Activated T-cell treated with anti-CD3 and anti-CD28 coated beads, Interleukin-2, amount 50 U/mL, for 48 hours (primary cell): Measurements from ENCODE around the gene CTNNA2.

ENCODE experiments used
- DNase-seq, 2 experiments: peaks; one replicate each; pipeline ENCODE4 v3.0.0-alpha.2; 2020

Gene CTNNA2

GRCh38 chr2:80302001-80302313 is 789.1 kb downstream of the CTNNA2 start:
- DNase-seq, result no peak

- DNase-seq, result no peak
These were observed 789.6 kb downstream of the CTNNA2 start for GRCh38 chr2:80302314-80303005.

GRCh38 chr2:80303006-80303908 is 790.4 kb downstream of the CTNNA2 start:
- no peak for DNase-seq

DNA sequence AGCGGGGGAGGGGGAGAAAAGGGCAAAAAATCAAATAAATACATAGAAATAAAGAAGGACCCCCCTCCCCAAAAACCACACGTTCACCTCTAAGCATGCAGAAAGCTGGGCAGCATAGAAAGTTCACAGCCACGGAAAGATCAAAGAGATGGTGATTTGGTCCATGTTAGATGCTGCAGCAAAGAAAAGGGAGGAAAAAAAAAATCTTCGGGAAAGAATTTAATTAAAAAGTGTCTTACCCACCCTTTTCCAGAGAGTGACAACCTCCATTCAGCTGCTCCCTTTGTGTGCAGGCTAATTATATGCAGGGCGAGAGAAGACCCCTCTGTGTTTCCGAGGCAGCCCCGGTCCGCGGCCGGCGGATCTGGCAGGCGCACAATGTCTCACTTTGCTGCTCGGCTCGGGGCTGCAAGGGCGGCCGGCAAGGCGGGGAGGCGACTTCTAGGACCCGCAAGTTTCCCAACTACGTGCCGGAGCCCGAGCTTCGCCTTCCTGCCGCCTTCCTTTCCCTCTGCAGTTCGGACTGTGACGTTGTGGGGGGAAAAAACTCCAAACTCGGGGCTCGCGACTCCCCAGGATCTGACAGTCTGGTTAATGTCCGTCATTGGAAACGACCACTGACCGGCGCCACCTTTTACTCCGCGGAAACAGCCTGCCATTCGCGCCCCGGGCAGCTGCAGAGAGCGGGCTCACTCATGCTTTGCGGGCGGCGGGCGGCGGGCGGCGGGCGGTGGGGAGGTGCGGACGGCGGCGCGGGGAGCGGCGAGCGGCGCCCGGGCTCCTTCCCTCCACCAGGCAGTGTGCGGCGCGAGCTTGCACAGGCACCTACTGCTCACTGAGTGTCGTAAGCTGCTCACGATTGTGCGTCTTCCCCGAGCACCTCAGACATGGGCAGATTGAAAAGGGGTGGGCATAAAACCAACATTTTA is 791.3 kb downstream of the CTNNA2 start, which contains the start of gene LRRTM1:
LRRTM1 (minus strand) TSS at position 844 of the 929 bp plus-strand sequence. CDS start 933 bp downstream, outside the sequence.
- DNase-seq, result no peak

DNA sequence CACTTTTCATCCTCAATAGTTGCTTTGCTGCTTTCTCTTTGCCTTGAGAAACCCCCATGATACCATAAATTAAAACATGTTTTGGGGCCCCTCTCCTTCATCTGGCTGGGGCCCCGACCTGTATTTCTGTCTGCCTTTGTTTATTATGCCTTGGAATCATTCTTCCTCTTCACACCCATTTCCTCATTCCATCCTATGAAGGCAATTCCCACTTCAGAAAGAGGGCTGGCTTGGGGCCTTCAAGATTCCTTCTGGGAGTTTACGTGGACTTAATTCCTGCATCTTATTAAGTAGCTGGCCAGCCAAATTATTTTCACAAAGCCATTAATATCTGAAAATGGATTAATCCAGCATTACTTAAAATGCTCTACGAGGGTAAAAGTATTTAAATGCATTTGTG is 798.5 kb downstream of the CTNNA2 start:
- DNase-seq, result no peak

DNA sequence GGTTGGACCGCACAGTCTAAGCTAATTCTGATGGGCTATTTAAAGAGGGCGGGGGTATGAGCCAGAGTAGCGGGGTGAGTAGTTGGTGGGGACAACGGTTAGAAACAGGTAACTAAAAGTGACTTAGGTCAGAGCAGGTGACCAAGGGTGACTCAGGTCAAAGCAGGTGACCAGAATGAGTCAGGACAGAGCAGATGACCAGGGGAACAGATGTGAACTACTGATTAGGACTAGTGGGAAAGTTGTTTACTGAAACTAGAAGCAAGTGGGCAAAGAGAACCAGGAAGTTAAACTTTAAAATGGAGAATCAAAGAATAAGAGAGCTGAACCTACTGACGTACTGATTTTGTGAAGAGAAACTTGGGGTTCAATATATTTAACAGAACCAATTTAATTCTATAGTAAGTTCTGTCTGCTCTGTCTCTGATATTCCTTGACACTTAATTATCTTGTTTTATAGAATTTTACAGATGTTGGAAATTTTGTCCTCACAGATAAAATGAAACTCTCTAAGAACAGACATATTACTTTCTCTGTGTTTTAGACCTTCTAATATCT is 799.5 kb downstream of the CTNNA2 start:
- no peak for DNase-seq

- DNase-seq, result no peak
These were observed 809.6 kb downstream of the CTNNA2 start for GRCh38 chr2:80322311-80322920.

DNA sequence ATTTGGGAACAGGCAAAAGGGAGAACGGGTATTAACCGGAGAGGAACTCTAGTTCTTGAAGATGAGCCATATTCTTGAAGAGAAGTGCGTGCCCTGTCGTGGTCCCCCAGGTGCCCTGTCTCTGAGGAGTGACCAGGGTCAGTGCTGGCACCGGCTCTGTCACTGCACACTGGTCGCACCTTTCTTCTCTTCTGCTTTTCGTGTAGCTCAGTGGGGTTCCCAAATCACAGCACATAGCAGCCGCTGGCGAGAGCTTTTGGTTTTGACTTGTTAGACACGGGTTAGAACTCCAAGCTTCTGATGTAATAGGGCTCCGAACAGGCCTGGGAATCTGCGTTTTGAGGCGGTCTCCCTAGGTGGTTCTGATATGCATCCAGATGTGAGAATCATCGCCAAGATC is 810.1 kb downstream of the CTNNA2 start:
- DNase-seq, result no peak

DNA sequence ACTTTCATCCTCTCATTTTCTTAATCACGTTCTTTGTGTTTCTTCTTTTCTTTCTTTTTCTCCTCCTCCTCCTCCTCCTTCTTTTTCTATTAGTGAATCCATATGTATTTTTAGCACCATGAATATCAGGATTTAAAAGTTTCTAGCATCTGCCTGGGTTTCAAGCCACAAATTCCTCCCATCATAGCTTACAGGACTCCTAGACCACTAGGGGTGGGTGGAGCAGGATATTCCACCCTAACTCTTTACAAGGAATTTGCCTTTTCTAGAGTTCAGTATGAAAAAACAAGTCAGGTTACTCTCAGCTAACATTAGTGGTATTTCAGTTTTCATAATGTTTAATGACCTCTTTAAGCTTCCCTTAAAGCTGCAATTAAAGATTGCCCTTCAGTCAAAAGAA is 810.8 kb downstream of the CTNNA2 start:
- no peak for DNase-seq

GRCh38 chr2:80324525-80324924 is 811.7 kb downstream of the CTNNA2 start:
- DNase-seq, result no peak

DNA sequence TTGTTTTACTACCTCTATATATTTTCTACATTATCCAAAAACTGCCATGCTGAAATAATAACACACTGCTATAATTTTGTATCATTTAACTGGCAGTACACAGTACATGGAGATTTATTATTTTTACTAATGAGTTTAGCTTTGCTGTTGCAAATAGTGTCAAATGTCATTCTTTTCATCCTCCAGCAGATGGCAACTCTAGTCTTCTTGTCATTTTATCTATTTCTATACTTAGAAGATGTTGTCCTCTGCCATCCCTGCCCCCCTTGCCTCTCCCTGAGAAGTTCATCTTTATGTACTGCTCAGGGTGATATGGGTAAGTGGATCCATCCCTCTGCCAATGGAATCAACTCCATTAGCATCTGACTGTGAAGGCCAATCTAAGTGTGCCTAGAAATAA is 813.4 kb downstream of the CTNNA2 start:
- DNase-seq, result no peak

- DNase-seq, result no peak
These were observed 814.0 kb downstream of the CTNNA2 start for GRCh38 chr2:80326861-80327260.

DNA sequence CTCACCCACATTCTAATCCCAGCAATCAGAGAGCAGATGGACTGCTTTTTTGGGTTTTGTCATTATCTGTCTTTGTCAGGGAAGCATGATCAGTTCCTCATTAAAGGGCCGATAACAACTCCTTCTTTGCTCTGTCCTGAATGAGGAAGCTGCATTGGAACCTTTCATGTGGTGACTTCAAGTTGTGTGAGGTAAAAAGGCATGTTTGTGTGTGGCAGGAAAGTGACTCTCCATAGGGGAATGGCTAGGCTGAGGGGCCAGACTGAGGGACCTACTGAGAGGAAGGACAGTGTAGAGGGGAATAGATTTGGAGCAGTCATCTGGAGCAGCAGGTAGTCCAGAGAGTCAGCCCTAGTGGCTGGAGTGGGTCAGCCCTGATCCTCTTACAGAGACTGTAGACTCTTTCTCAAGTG is 815.3 kb downstream of the CTNNA2 start:
- no peak for DNase-seq

- DNase-seq, result no peak
These were observed 816.6 kb downstream of the CTNNA2 start for GRCh38 chr2:80329491-80329890.

DNA sequence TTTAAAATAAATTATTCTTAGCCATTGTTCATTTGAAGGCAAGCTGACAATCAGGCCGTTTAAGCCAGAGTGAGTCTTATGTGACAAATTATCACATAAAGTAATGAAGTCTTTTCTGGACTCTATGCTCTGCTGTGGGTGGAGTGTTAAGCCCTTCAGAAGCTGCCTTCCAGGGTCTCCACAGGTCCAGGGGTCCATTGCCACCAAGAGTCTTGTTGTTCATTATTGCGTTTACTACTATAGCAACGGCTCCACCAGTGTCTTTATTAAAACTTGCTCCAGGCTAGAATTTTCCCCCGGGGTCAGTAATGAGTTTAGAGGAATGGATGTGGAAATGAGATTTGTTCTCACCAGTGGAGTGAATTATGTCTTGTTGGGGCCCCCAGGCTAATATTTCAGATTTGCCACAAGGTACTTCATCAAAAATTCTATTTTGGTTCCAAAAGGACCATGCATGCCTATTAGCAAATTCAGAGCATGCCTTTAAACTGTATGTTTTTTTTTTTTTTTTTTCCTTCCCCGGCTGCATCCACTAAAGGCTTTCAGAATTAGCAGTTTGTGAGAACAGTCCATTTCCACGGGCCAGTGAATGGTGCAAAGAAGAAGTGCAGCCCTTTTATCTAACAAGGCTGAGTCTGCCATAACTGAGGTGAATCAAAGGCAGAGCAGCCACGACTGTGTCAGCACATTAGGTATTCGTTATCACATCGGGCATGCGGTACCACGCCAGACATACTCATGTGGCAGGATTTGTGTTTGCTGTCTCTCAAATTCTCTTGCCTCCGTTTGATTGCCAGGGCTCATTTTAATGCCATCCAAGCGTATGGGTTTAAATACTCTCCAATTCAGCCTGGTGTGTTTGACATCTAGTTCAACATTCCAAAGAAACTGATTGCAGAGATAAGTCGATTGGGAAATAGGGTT is 817.9 kb downstream of the CTNNA2 start:
- no peak for DNase-seq

GRCh38 chr2:80333886-80334285 is 821.0 kb downstream of the CTNNA2 start:
- DNase-seq, result no peak

DNA sequence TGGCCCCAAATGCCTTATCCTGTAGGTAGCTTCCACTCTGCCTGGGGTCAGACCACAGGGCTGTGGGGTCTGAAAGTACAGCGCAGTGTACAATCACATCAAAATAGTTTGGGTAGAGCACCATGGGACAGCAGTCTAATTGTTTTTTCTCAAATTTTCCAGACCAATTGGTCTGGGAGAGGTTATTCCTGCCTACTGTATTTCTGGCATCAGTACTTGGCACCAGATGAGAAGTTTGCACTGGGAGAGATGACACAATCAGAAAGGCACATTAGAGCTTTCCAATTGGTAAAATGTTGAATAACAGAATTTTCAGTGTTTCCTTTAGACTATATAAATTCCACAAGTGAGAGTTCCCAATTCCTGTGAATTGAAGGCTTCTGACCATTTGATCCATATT is 822.6 kb downstream of the CTNNA2 start:
- DNase-seq, result no peak

DNA sequence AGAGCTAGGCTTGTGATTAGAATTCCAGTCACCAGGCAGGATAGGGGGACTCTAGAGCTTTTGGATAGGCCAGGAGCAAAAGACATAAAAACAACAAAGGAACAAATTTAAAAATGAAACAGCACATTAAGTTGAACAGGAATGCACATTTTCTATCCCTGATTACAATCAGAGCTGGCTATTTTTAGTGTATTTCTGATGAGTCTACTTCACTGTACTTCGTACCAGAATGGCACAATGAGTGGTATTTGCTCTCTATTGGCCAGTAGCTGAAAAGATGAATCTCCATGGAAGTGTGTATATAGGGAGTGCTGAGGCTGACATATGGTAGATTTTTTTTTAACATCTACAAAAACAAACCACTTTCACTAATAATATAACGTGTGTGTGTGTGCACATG is 825.9 kb downstream of the CTNNA2 start:
- no peak for DNase-seq

GRCh38 chr2:80340022-80340421 is 827.2 kb downstream of the CTNNA2 start:
- DNase-seq, result no peak

GRCh38 chr2:80348078-80348477 is 835.2 kb downstream of the CTNNA2 start:
- no peak for DNase-seq

- no peak for DNase-seq
These were observed 836.1 kb downstream of the CTNNA2 start for GRCh38 chr2:80348953-80349352.
